GM23248 (cell line): ENCODE measurements around the gene OSBPL7.

Experiments
- EZH2 ChIP-seq: fragments of 200-600 bp; sonication (generic); IDR thresholded peaks from 2 replicates; pipeline ENCODE4 v1.6.1; 2018; ENCODE audit warnings: antibody characterized with exemption, mild to moderate bottlenecking; ENCODE audit not compliant: insufficient read depth, poor library complexity, severe bottlenecking
- EZH2phosphoT487 ChIP-seq: fragments of 200-600 bp; sonication (generic); IDR thresholded peaks from 2 replicates; pipeline ENCODE4 v1.6.1; 2018; ENCODE audit warnings: antibody characterized with exemption, moderate library complexity, mild to moderate bottlenecking, low read depth; ENCODE audit not compliant: insufficient read depth

- TF ChIP-seq EZH2 = no peak
- no peak for TF ChIP-seq EZH2phosphoT487
Measured at GRCh38 chr17:47774987-47775580, 46.5 kb downstream of the OSBPL7 start.
